Vagina (tissue), 2 donors: ENCODE data around the gene ABHD16A. TPM values are rescaled to one million over a fixed set of nuclear protein-coding genes. Genes with fewer than 3 reads are reported as not detected.

ENCODE experiments used
- DNase-seq, 2 donors: peaks; one replicate each; pipeline ENCODE4 v3.0.0-alpha.2; 2017; ENCODE audit errors: extremely low spot score in 2 of 2
- H3K27ac ChIP-seq: fragments of 200-600 bp; sonication (generic); one replicate; pipeline ENCODE4 v1.5.1; 2019
- H3K27me3 ChIP-seq: fragments of 200-600 bp; sonication (generic); one replicate; pipeline ENCODE4 v1.5.1; 2019
- H3K36me3 ChIP-seq, 2 donors: fragments of 200-600 bp; sonication (generic); one replicate each; pipeline ENCODE4 v1.5.1; 2017 to 2019
- H3K4me1 ChIP-seq: fragments of 200-600 bp; sonication (generic); one replicate; pipeline ENCODE4 v1.5.1; 2019
- H3K4me3 ChIP-seq, 2 donors: fragments of 200-600 bp; sonication (generic); 1 replicate in 1 of 2; 2 replicates in 1 of 2; pipeline ENCODE4 v1.5.1; 2016 to 2019
- H3K9me3 ChIP-seq: fragments of 200-600 bp; sonication (generic); one replicate; pipeline ENCODE4 v1.5.1; 2019
- POLR2A ChIP-seq, 2 donors: fragments of 450-650 bp; IDR thresholded peaks; one replicate each; pipeline ENCODE4 v1.6.1; 2017; ENCODE audit warnings: antibody characterized with exemption in 2 of 2, mild to moderate bottlenecking in 2 of 2, moderate library complexity in 2 of 2
- POLR2AphosphoS5 ChIP-seq, 2 donors: sonication (generic); formaldehyde crosslinking; IDR thresholded peaks; one replicate each; pipeline ENCODE4 v1.9.0; 2017; ENCODE audit warnings: antibody characterized with exemption in 2 of 2, mild to moderate bottlenecking in 2 of 2, low read depth in 1 of 2; ENCODE audit not compliant: insufficient read depth in 1 of 2
- intact Hi-C: fragments of 100-400 bp; cut with DNase I; formaldehyde crosslinking; loops from one replicate; pipeline ENCODE4 v1.15.1; 2023
- total RNA-seq: library from RNA; depleted of rRNA; stranded (reverse); fragments of >200 nt; gene quantifications from one replicate; pipeline ENCODE4 v1.2.3, GENCODE V29; 2016
- TF ChIP-seq, protein P1 (sequence below), 3 experiments: fragments of 450-650 bp in 2 of 3; fragments of 200-600 bp in 1 of 3; sonication (generic) in 1 of 3; IDR thresholded peaks; one replicate each; pipeline ENCODE4 v1.5.1; 2017 to 2019; ENCODE audit warnings: antibody characterized with exemption in 3 of 3, mild to moderate bottlenecking in 2 of 3, moderate library complexity in 2 of 3

ABHD16A gene
- total RNA-seq, 1 donor from 2014 or later: 53.0 TPM

DNA sequence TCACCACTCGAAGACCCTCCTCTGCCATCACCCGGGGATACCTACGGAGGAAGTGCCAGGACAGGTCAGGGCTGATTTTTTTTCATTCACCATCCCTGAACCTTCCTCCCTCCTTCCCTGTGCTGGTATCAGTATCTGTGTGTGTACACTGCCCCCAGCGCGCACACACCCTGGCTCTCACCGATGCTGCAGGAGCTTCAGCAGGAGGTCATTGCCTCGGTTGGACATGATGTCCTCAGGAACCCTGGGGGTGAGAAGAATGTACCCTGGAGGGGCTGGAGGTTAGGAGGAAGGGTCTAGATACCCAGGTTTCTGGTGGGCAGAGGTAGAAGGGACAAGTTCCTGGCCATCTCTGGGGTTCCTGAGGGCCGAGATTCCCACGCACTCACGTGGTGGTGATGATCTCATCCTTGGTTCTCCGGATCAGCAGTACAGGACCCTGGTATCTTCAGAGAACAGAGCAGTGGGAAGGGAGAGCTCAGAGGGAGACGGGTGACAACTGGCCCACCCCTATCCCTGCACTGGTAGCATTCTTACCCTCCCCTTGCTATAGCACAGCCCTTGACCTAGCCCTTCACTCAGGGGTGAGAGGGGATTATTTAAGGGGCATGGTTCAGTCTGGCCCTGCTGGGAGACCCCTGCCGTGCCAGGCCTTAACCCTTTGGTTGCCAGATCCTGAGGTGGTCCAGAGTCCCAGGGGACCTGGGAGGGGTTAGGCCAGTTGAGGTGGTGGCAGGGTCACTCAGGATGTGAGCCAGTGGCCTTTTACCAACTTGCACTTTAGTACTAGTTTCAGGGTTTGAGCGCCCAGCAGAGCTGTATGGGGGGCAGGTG, 15.0 kb downstream of the ABHD16A start:
- TF ChIP-seq, protein P1, sequence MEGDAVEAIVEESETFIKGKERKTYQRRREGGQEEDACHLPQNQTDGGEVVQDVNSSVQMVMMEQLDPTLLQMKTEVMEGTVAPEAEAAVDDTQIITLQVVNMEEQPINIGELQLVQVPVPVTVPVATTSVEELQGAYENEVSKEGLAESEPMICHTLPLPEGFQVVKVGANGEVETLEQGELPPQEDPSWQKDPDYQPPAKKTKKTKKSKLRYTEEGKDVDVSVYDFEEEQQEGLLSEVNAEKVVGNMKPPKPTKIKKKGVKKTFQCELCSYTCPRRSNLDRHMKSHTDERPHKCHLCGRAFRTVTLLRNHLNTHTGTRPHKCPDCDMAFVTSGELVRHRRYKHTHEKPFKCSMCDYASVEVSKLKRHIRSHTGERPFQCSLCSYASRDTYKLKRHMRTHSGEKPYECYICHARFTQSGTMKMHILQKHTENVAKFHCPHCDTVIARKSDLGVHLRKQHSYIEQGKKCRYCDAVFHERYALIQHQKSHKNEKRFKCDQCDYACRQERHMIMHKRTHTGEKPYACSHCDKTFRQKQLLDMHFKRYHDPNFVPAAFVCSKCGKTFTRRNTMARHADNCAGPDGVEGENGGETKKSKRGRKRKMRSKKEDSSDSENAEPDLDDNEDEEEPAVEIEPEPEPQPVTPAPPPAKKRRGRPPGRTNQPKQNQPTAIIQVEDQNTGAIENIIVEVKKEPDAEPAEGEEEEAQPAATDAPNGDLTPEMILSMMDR (IDR thresholded peaks at IDR 0.05): no peak
- no peak for TF ChIP-seq POLR2AphosphoS5 (IDR thresholded peaks at IDR 0.05; ENCODE audit: insufficient read depth in 1 of 2, low read depth in 1 of 2)
- no peak for TF ChIP-seq POLR2A (IDR thresholded peaks at IDR 0.05)
- peaks cover 0 to 64% of the 10 kb centered on the region in 2 donors for H3K36me3 ChIP-seq
- intact Hi-C loops: loop anchor here (10.0 kb wide), 1 partner anchor 47 kb away; the partner anchor contains the start of gene CLIC1

DNA sequence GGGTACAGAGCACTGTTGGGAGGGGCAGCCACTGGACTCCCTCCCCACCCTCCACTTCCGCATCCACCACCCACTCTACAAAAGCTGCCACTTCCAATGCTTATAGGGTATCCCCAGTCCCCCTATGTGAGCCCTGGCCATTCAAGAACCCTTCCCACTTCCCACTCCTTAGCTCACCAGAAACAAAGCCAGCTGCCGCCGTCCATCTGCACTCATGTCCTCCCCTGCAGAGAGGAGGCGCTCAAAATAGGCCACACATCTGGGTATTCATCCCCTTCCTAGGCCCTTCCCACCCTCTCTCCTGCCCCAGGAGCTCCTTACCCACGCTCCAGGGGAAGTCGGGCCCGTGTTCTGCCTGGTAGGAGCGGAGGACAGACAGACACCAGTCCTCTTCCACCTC, 15.8 kb downstream of the ABHD16A start:
- Histone ChIP-seq H3K27ac (no peak overlapping the region), H3K4me3 (no peak overlapping the region), H3K9me3 (no peaks in the 10 kb centered on the region), H3K36me3 (peaks cover 0 to 56% of the 10 kb centered on the region in 2 donors), H3K27me3 (no peaks in the 10 kb centered on the region), H3K4me1 (peaks cover 9% of the 10 kb centered on the region)
- intact Hi-C loops: loop anchor here (10.0 kb wide), 1 partner anchor 47 kb away; the partner anchor contains the start of gene CLIC1
- no peak for TF ChIP-seq POLR2A (IDR thresholded peaks at IDR 0.05)
- TF ChIP-seq POLR2AphosphoS5 (IDR thresholded peaks at IDR 0.05; ENCODE audit: insufficient read depth in 1 of 2, low read depth in 1 of 2): no peak
- TF ChIP-seq, protein P1 (IDR thresholded peaks at IDR 0.05): no peak
- DNase-seq: no peak

More for the DNA sequence above, 15.0 kb downstream of the ABHD16A start:
- H3K4me1 ChIP-seq: peaks cover 5% of the 10 kb centered on the region
- no peak overlapping the region for H3K27ac ChIP-seq
- H3K9me3 ChIP-seq: no peaks in the 10 kb centered on the region
- no peak overlapping the region for H3K4me3 ChIP-seq
- no peaks in the 10 kb centered on the region for H3K27me3 ChIP-seq
- DNase-seq: no peak

DNA sequence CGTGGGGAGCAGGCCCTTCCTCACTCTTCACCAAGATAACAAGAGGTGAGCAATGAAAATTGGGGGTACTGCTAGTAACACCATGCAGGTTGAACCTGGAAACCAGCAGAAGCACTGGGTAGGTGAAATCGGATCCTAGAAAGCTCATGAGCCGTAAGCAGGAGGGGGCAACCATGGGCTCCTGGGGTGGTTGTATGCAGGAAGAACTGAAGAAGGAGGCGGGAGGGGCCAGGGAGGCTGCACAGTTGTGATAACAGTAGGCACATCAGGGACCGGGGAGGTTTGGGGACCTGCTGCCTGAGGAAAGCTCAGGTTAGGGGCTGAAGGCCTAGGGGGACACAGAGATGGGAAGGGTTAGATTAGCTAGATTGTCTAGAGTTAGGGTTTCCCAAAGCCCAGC, 16.6 kb downstream of the ABHD16A start:
- Histone ChIP-seq H3K4me3 (no peak overlapping the region), H3K36me3 (peaks cover 0 to 48% of the 10 kb centered on the region in 2 donors), H3K27ac (no peak overlapping the region), H3K4me1 (peaks cover 14% of the 10 kb centered on the region), H3K27me3 (no peaks in the 10 kb centered on the region), H3K9me3 (no peaks in the 10 kb centered on the region)
- TF ChIP-seq, protein P1 (IDR thresholded peaks at IDR 0.05): no peak
- no peak for TF ChIP-seq POLR2AphosphoS5 (IDR thresholded peaks at IDR 0.05; ENCODE audit: insufficient read depth in 1 of 2, low read depth in 1 of 2)
- intact Hi-C loops: loop anchor here (10.0 kb wide), 1 partner anchor 48 kb away; the partner anchor contains the start of gene CLIC1
- no peak for DNase-seq

DNA sequence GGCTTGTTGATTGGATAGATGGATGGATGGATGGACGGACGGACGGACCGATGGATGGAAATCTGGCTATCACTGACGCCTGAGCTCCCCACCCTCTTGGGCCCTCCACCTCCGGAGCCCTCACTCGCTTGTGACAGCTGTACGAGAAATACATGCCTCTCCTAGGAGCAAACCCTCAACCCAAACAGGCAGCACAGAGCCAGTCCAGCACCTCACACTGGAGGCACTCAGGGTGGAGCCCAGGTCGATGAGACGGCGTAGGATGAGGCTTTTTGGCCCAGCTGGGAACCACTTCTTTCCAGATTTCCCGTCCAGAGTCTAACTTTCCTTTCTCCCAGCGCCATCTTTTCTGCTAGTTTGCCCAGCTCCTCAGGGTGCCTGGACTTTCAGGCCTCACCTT, 19.5 kb downstream of the ABHD16A start:
- no peak overlapping the region for H3K27ac ChIP-seq
- DNase-seq: no peak
- peaks cover 0 to 21% of the 10 kb centered on the region in 2 donors for H3K36me3 ChIP-seq
- no peaks in the 10 kb centered on the region for H3K27me3 ChIP-seq
- no peak overlapping the region for H3K4me3 ChIP-seq
- no peaks in the 10 kb centered on the region for H3K9me3 ChIP-seq
- H3K4me1 ChIP-seq: peaks cover 25% of the 10 kb centered on the region
- intact Hi-C loops: loop anchor here (5.0 to 10.0 kb wide), 2 partner anchors 51 to 149 kb away; partner anchors contain the start of gene CLIC1
- no peak for TF ChIP-seq POLR2AphosphoS5 (IDR thresholded peaks at IDR 0.05; ENCODE audit: insufficient read depth in 1 of 2, low read depth in 1 of 2)
- TF ChIP-seq, protein P1 (IDR thresholded peaks at IDR 0.05): no peak
